Ureter (tissue), 1 donor: ENCODE measurements around the gene HSD17B12. TPM values are rescaled to one million over a fixed set of nuclear protein-coding genes. Genes with fewer than 3 reads are reported as not detected.
A peak's percentile ranks its signal among the peaks of the same experiment; 100 is the strongest.

Experiments
- DNase-seq: peaks from one replicate; pipeline ENCODE4 v3.0.0-alpha.2; 2020; ENCODE audit warnings: low spot score
- total RNA-seq: library from RNA; stranded (reverse); gene quantifications from one replicate; pipeline ENCODE4 v1.2.4, GENCODE V29; 2023
- donor health status: DM: yes; HTN: yes; CAD: no.

The HSD17B12 gene
- total RNA-seq, 1 donor from 2014 or later, result 102 TPM

- no peak for DNase-seq
Observed at GRCh38 chr11:43797866-43798265, 117.3 kb downstream of the HSD17B12 start.

GRCh38 chr11:43802509-43802908, 122.0 kb downstream of the HSD17B12 start:
- no peak for DNase-seq

GRCh38 chr11:43803766-43804165, 123.2 kb downstream of the HSD17B12 start:
- no peak for DNase-seq

GRCh38 chr11:43806976-43807375, 126.4 kb downstream of the HSD17B12 start:
- DNase-seq, result no peak

GRCh38 chr11:43810929-43811596, 130.5 kb downstream of the HSD17B12 start:
- DNase-seq, result no peak

GRCh38 chr11:43812471-43812870, 131.9 kb downstream of the HSD17B12 start:
- DNase-seq, result no peak

GRCh38 chr11:43818220-43818619, 137.7 kb downstream of the HSD17B12 start:
- DNase-seq, result no peak

GRCh38 chr11:43819926-43820325, 139.4 kb downstream of the HSD17B12 start:
- no peak for DNase-seq

GRCh38 chr11:43823316-43823715, 142.8 kb downstream of the HSD17B12 start:
- DNase-seq, result no peak

- no peak for DNase-seq
Observed at GRCh38 chr11:43823851-43824250, 143.3 kb downstream of the HSD17B12 start.

- no peak for DNase-seq
Observed at GRCh38 chr11:43825217-43825816, 144.8 kb downstream of the HSD17B12 start.

- DNase-seq, result no peak
Observed at GRCh38 chr11:43830928-43831440, 150.4 kb downstream of the HSD17B12 start.

- DNase-seq, result no peak
Observed at GRCh38 chr11:43832536-43832935, 152.0 kb downstream of the HSD17B12 start.

GRCh38 chr11:43833657-43834073, 153.1 kb downstream of the HSD17B12 start:
- DNase-seq, result no peak

- no peak for DNase-seq
Observed at GRCh38 chr11:43834286-43834685, 153.7 kb downstream of the HSD17B12 start.

GRCh38 chr11:43835104-43835503, 154.6 kb downstream of the HSD17B12 start:
- no peak for DNase-seq

- DNase-seq, result no peak
Observed at GRCh38 chr11:43837879-43838278, 157.3 kb downstream of the HSD17B12 start.

- DNase-seq, result no peak
Observed at GRCh38 chr11:43842021-43842420, 161.5 kb downstream of the HSD17B12 start.

GRCh38 chr11:43845816-43846215, 165.3 kb downstream of the HSD17B12 start:
- no peak for DNase-seq

- DNase-seq, result peak; percentile 45
Observed at GRCh38 chr11:43852057-43852636, 171.6 kb downstream of the HSD17B12 start.

- no peak for DNase-seq
Observed at GRCh38 chr11:43853781-43854180, 173.2 kb downstream of the HSD17B12 start.

- DNase-seq, result no peak
Observed at GRCh38 chr11:43856993-43857392, 176.5 kb downstream of the HSD17B12 start.

- no peak for DNase-seq
Observed at GRCh38 chr11:43861141-43861540, 180.6 kb downstream of the HSD17B12 start.
